BLaER1 treated with 17β-estradiol and CSF1 and Interleukin-3, amounts not matched to agents 10 nM and 100 nM (cell line): ENCODE results near the gene MYH15.

Source experiments
- H3K27ac ChIP-seq, 11 experiments: shearing (Covaris generic); formaldehyde crosslinking; 2 replicates each; pipeline ENCODE4 v1.8.1; 2022
- H3K27me3 ChIP-seq, 11 experiments: shearing (Covaris generic); formaldehyde crosslinking; 2 replicates each; pipeline ENCODE4 v1.8.1; 2022
- H3K36me3 ChIP-seq, 11 experiments: shearing (Covaris generic); formaldehyde crosslinking; 2 replicates each; pipeline ENCODE4 v1.8.1; 2022
- H3K4me1 ChIP-seq, 10 experiments: shearing (Covaris generic); formaldehyde crosslinking; 2 replicates each; pipeline ENCODE4 v1.8.1; 2022
- H3K4me2 ChIP-seq, 11 experiments: shearing (Covaris generic); formaldehyde crosslinking; 2 replicates each; pipeline ENCODE4 v1.8.1; 2022
- H3K4me3 ChIP-seq, 10 experiments: shearing (Covaris generic); formaldehyde crosslinking; 2 replicates each; pipeline ENCODE4 v1.8.1; 2022
- H3K9ac ChIP-seq, 11 experiments: shearing (Covaris generic); formaldehyde crosslinking; 2 replicates each; pipeline ENCODE4 v1.8.1; 2022
- H3K9me3 ChIP-seq, 11 experiments: shearing (Covaris generic); formaldehyde crosslinking; replicated peaks in 1 of 11; 2 replicates each; pipeline ENCODE4 v1.8.1; 2022
- H4K20me1 ChIP-seq, 11 experiments: shearing (Covaris generic); formaldehyde crosslinking; 2 replicates each; pipeline ENCODE4 v1.8.1; 2022
- Cebpa-rat ChIP-seq, 11 experiments: shearing (Covaris generic); IDR thresholded peaks; 2 replicates each; pipeline ENCODE4 v1.8.1; 2022

Gene MYH15

GRCh38 chr3:108462899-108463298 lies 47.5 kb downstream of the MYH15 start:
- no peaks in the 10 kb centered on the region for H3K36me3 ChIP-seq
- no peak overlapping the region for H3K4me3 ChIP-seq
- H3K27ac ChIP-seq: no peak overlapping the region
- H3K4me2 ChIP-seq: no peak overlapping the region
- no peak for TF ChIP-seq Cebpa-rat (IDR thresholded peaks at IDR 0.05)
- no peaks in the 10 kb centered on the region for H3K9me3 ChIP-seq
- no peak overlapping the region for H3K9ac ChIP-seq
- H3K27me3 ChIP-seq: no peaks in the 10 kb centered on the region
- no peaks in the 10 kb centered on the region for H4K20me1 ChIP-seq
- H3K4me1 ChIP-seq: no peaks in the 10 kb centered on the region

GRCh38 chr3:108461661-108462111 lies 48.7 kb downstream of the MYH15 start:
- Histone ChIP-seq H3K36me3 (no peaks in the 10 kb centered on the region), H3K27me3 (no peaks in the 10 kb centered on the region), H3K4me1 (peaks cover 0 to 10% (median 0%) of the 10 kb centered on the region in 10 experiments; a peak in 4 of 20 replicates), H3K4me2 (no peak overlapping the region), H3K9me3 (no peaks in the 10 kb centered on the region), H3K4me3 (no peak overlapping the region), H4K20me1 (no peaks in the 10 kb centered on the region), H3K27ac (no peak overlapping the region), H3K9ac (no peak overlapping the region)
- TF ChIP-seq Cebpa-rat (IDR thresholded peaks at IDR 0.05): no peak

- Histone ChIP-seq H3K27me3 (no peaks in the 10 kb centered on the region), H3K9ac (no peak overlapping the region), H3K4me2 (no peak overlapping the region), H3K4me1 (peaks cover 0 to 10% (median 0%) of the 10 kb centered on the region in 10 experiments; a peak in 4 of 20 replicates), H3K9me3 (peaks cover 0 to 6% (median 5%) of the 10 kb centered on the region in 11 experiments; a peak in 7 of 22 replicates), H4K20me1 (no peaks in the 10 kb centered on the region), H3K4me3 (no peak overlapping the region), H3K36me3 (no peaks in the 10 kb centered on the region), H3K27ac (no peak overlapping the region)
- no peak for TF ChIP-seq Cebpa-rat (IDR thresholded peaks at IDR 0.05)
Observed at GRCh38 chr3:108459225-108459624, 51.2 kb downstream of the MYH15 start.

GRCh38 chr3:108455212-108455705 lies 55.1 kb downstream of the MYH15 start:
- Histone ChIP-seq H3K4me1 (peaks cover 0 to 10% (median 0%) of the 10 kb centered on the region in 10 experiments; a peak in 4 of 20 replicates), H3K36me3 (no peaks in the 10 kb centered on the region), H3K9me3 (peaks cover 0 to 6% (median 5%) of the 10 kb centered on the region in 11 experiments; a peak in 7 of 22 replicates), H3K4me3 (no peak overlapping the region), H4K20me1 (no peaks in the 10 kb centered on the region), H3K4me2 (no peak overlapping the region), H3K27me3 (no peaks in the 10 kb centered on the region), H3K27ac (no peak overlapping the region), H3K9ac (no peak overlapping the region)
- no peak for TF ChIP-seq Cebpa-rat (IDR thresholded peaks at IDR 0.05)

- Histone ChIP-seq H3K4me2 (no peak overlapping the region), H3K27me3 (no peaks in the 10 kb centered on the region), H3K36me3 (no peaks in the 10 kb centered on the region), H3K4me3 (no peak overlapping the region), H3K4me1 (peaks cover 0 to 10% (median 0%) of the 10 kb centered on the region in 10 experiments; a peak in 4 of 20 replicates), H3K27ac (no peak overlapping the region), H3K9me3 (peaks cover 0 to 11% (median 5%) of the 10 kb centered on the region in 11 experiments; a peak in 11 of 22 replicates), H4K20me1 (no peaks in the 10 kb centered on the region), H3K9ac (no peak overlapping the region)
- no peak for TF ChIP-seq Cebpa-rat (IDR thresholded peaks at IDR 0.05)
Observed at GRCh38 chr3:108453565-108453964, 56.8 kb downstream of the MYH15 start.

GRCh38 chr3:108450444-108450843 lies 60.0 kb downstream of the MYH15 start:
- TF ChIP-seq Cebpa-rat (IDR thresholded peaks at IDR 0.05): no peak
- Histone ChIP-seq H3K4me3 (no peak overlapping the region), H3K9ac (no peak overlapping the region), H3K27ac (no peak overlapping the region), H3K36me3 (peaks cover 0 to 4% (median 0%) of the 10 kb centered on the region in 11 experiments; a peak in 1 of 22 replicates), H3K27me3 (no peaks in the 10 kb centered on the region), H3K4me1 (peaks cover 0 to 4% (median 0%) of the 10 kb centered on the region in 10 experiments; a peak in 1 of 20 replicates), H3K9me3 (peaks cover 23 to 37% (median 31%) of the 10 kb centered on the region in 11 experiments), H4K20me1 (no peaks in the 10 kb centered on the region), H3K4me2 (no peak overlapping the region)

GRCh38 chr3:108448593-108448992 lies 61.8 kb downstream of the MYH15 start:
- Histone ChIP-seq H3K4me3 (no peak overlapping the region), H3K27ac (no peak overlapping the region), H3K36me3 (peaks cover 0 to 4% (median 0%) of the 10 kb centered on the region in 11 experiments; a peak in 1 of 22 replicates), H3K9me3 (peaks cover 19 to 38% (median 25%) of the 10 kb centered on the region in 11 experiments), H3K4me1 (peaks cover 0 to 14% (median 0%) of the 10 kb centered on the region in 10 experiments; a peak in 3 of 20 replicates), H3K4me2 (peak overlapping the region in 2 of 11 experiments; percentile 11 to 52; a peak in 2 of 22 replicates), H4K20me1 (no peaks in the 10 kb centered on the region), H3K9ac (no peak overlapping the region), H3K27me3 (no peaks in the 10 kb centered on the region)
- no peak for TF ChIP-seq Cebpa-rat (IDR thresholded peaks at IDR 0.05)

- TF ChIP-seq Cebpa-rat (IDR thresholded peaks at IDR 0.05): no peak
- no peaks in the 10 kb centered on the region for H3K27me3 ChIP-seq
- H3K4me1 ChIP-seq: peaks cover 0 to 14% (median 0%) of the 10 kb centered on the region in 10 experiments; a peak in 3 of 20 replicates
- no peaks in the 10 kb centered on the region for H4K20me1 ChIP-seq
- H3K9me3 ChIP-seq: peaks cover 19 to 38% (median 25%) of the 10 kb centered on the region in 11 experiments
- H3K4me3 ChIP-seq: no peak overlapping the region
- H3K9ac ChIP-seq: no peak overlapping the region
- no peak overlapping the region for H3K4me2 ChIP-seq
- H3K36me3 ChIP-seq: peaks cover 0 to 4% (median 0%) of the 10 kb centered on the region in 11 experiments; a peak in 1 of 22 replicates
- H3K27ac ChIP-seq: no peak overlapping the region
Observed at GRCh38 chr3:108447096-108447847, 63.1 kb downstream of the MYH15 start.

- H3K36me3 ChIP-seq: peaks cover 0 to 4% (median 0%) of the 10 kb centered on the region in 11 experiments; a peak in 1 of 22 replicates
- H3K4me1 ChIP-seq: peaks cover 0 to 14% (median 0%) of the 10 kb centered on the region in 10 experiments; a peak in 3 of 20 replicates
- no peak overlapping the region for H3K4me2 ChIP-seq
- H3K9me3 ChIP-seq: peaks cover 15 to 21% (median 16%) of the 10 kb centered on the region in 11 experiments
- H4K20me1 ChIP-seq: no peaks in the 10 kb centered on the region
- H3K27ac ChIP-seq: no peak overlapping the region
- H3K4me3 ChIP-seq: no peak overlapping the region
- H3K27me3 ChIP-seq: no peaks in the 10 kb centered on the region
- TF ChIP-seq Cebpa-rat (IDR thresholded peaks at IDR 0.05): no peak
- no peak overlapping the region for H3K9ac ChIP-seq
Observed at GRCh38 chr3:108442281-108442680, 68.1 kb downstream of the MYH15 start.
